ENCODE measurements around the gene LIF. TPM values are rescaled to one million over a fixed set of nuclear protein-coding genes. Genes with fewer than 3 reads are reported as not detected.
"Not testable (repeated sequence)": the region's sequence is repeated elsewhere in the genome, so short reads cannot be mapped to it uniquely, and the experiment has no call there.

LIF gene
- polyA plus RNA-seq, 1 donor: 0.90 TPM

GRCh38 chr22:30205281-30206115, 41.1 kb downstream of the LIF start:
- DNase-seq: peak; percentile 56

GRCh38 chr22:30204742-30205111, 41.8 kb downstream of the LIF start:
- peak; percentile 52 for DNase-seq

- DNase-seq: no peak
These were observed 42.4 kb downstream of the LIF start for GRCh38 chr22:30204015-30204741.

- peak; percentile 46 for DNase-seq
These were observed 44.0 kb downstream of the LIF start for GRCh38 chr22:30202531-30203006.

- no peak for DNase-seq
These were observed 44.6 kb downstream of the LIF start for GRCh38 chr22:30201945-30202344.

- DNase-seq: not testable (repeated sequence)
These were observed 45.7 kb downstream of the LIF start for GRCh38 chr22:30200905-30201304.

- no peak for DNase-seq
These were observed 47.6 kb downstream of the LIF start for GRCh38 chr22:30198921-30199320.

- DNase-seq: no peak
These were observed 48.3 kb downstream of the LIF start for GRCh38 chr22:30198152-30198825.

- DNase-seq: no peak
These were observed 49.2 kb downstream of the LIF start for GRCh38 chr22:30197389-30197788.

GRCh38 chr22:30196880-30197336, 49.7 kb downstream of the LIF start:
- DNase-seq: peak; percentile 63

- peak; percentile 84 for DNase-seq
These were observed 50.2 kb downstream of the LIF start for GRCh38 chr22:30196141-30196879.

GRCh38 chr22:30195245-30196140, 51.1 kb downstream of the LIF start:
- DNase-seq: peak; percentile 85

- DNase-seq: no peak
These were observed 53.4 kb downstream of the LIF start for GRCh38 chr22:30193031-30193775.

GRCh38 chr22:30192427-30192826, 54.1 kb downstream of the LIF start:
- DNase-seq: no peak

- DNase-seq: no peak
These were observed 55.4 kb downstream of the LIF start for GRCh38 chr22:30191040-30191701.

GRCh38 chr22:30190574-30190973, 56.0 kb downstream of the LIF start:
- DNase-seq: no peak
